Stimulated activated CD4-positive, alpha-beta T cell treated with anti-CD3 and anti-CD28 coated beads, Interleukin-12 subunit alpha, Interleukin-12 subunit beta, amount 100 ng/mL, for 24 hours (primary cell): ENCODE data around the gene FSTL5.
"Not testable (repeated sequence)": the region's sequence is repeated elsewhere in the genome, so short reads cannot be mapped to it uniquely, and the experiment has no call there.

ENCODE experiments used
- DNase-seq, 2 experiments: peaks; one replicate each; pipeline ENCODE4 v3.0.0-alpha.2; 2020; ENCODE audit warnings: low read depth in 2 of 2

FSTL5 gene

DNA sequence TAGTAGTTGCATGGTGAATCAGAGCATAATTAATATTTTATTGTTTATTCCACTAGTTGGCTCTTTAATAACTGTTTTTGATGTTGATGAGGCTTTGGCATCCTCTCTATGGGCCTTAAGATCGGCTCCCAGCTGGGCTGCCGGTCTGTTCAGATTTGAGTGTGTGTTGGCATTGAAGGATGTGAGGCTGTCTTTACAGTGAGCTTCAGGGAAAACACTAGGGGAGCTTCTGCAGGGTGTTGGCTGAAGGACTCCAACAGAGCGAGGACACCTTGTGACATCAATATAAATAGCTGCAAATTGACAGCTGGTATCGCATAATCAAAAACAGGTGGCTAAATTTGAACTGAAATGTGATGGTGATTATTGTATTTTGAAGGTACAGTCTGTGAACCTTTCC, 322.0 kb downstream of the FSTL5 start:
- no peak for DNase-seq

DNA sequence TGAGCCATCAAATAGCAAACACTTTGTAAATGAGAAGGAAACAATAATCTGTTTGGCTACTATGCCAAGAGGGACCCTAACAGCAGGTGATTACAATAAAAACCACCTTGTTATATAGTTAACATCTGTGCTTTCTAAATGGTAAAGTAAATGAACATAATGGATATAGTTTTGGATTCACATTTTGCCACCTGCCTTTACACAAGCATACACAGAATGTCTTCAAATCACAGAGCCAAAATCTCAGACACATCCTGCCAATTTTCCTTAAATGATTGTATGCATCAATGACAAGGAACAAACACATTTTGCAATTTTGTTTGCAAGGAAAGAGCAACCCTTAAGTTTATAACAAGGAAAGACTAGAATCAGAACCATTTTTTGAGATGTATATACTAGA, 334.2 kb downstream of the FSTL5 start:
- no peak for DNase-seq

DNA sequence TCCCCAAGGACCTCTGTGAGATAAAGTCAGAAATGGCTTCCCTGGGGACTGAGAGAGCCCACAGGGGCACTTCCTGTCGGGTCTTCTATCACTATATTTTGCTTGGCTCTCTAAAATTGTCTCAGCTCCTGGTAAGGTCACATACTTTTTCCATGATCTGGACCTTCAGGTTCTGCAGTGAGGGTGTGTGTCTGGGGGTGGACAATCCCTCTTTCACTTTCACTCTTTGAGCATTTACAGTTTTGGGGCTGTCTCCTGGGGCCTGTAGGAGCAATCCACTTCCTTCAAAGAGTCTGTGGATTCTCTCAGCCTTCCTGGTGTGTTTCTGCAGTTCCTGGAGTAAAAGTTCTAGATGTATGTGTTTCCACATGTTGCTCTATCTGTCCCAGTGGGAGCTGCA, 335.7 kb downstream of the FSTL5 start:
- DNase-seq: no peak

DNA sequence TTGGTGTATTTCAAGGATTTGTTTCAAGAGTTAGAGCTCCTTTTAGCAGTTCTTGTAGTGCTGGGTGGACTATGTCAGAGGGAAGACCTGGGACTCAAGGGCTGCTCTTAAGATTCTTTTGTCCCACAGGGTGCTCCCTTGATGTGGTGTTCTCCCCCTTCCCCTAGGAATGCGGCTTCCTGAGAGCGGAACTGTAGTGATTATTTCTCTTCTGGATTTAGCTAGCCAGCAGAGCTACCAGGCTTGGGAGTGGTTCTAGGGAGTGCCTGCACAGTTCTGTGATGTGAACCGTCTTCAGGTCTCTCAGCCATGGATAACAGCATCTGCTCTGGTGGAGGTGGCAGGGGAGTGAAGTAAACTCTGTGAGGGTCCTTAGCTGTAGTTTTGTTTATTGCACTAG, 336.8 kb downstream of the FSTL5 start:
- DNase-seq: no peak

DNA sequence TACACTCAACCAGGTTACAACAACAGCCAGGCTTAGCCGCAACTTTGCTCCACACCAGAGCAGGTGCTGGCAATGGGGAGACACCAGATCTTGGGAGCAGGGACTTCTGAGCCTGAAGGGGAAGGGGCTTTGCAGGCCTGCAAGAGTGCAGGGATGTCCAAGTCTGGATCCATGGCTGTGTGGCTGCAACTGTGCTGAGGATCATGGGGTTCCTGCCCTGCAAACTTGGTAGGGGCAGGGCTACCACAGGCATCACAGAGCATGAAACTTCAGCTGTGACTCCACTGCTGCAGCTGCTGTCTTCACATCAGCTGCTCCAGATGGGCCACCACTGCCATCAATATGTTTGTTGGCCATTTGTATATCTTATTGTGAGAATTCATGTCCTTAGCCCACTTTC, 340.4 kb downstream of the FSTL5 start:
- no peak for DNase-seq

DNA sequence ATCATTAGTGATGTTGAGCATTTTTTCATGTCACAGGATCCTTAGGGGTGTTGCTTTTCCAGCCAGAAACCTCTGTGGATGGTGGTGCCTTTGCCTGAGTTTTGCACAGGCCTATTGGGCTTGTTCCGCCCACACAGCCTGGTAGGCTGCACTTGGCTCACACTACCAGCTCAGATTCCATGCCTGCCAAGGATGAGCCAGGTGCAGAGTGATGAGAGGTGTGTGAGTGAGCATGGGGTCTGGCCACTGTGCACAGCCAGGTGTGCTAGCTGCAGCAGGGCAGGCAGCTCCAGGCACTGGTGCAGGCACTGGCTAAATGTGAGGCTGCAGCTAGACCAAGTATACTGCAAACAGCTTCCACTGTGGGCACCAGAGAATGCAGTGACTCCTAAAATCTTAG, 341.6 kb downstream of the FSTL5 start:
- no peak for DNase-seq

DNA sequence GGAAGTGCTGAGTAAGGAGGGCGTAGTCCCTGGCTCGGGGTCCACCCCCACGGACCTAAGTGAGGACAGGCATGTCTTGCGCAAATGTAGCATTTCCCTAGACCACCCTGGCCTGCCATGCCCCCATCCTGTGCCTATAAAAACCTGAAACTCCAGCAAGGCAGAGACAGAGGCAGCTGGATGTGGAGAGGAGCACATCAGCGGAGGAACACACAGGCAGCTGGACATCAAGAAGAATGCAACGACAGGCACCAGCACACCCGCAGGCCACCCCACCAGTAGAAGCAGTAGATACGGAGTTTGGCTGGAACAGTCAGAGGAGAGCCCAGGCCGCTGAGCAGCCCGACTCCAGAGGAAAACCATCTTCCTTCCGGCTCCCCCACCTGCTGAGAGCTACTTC, 345.9 kb downstream of the FSTL5 start:
- DNase-seq: no peak

DNA sequence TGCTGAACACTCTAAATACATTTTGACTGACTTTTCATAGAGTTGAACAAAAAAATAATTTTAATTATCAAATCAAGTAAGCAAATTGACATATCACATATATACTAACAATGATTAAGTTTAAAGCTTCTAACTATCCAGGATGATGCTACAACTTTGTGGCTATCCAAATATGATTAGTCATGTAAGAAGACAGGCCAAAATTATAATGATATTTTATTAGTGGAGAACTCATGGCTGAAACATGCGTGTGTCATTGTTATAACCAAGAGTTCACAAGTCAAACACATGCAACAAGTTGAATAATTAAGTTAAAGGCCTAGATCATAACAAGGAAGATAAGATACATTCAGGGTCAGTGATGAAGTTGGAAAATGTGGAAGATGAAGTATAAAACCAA, 346.8 kb downstream of the FSTL5 start:
- DNase-seq: no peak

DNA sequence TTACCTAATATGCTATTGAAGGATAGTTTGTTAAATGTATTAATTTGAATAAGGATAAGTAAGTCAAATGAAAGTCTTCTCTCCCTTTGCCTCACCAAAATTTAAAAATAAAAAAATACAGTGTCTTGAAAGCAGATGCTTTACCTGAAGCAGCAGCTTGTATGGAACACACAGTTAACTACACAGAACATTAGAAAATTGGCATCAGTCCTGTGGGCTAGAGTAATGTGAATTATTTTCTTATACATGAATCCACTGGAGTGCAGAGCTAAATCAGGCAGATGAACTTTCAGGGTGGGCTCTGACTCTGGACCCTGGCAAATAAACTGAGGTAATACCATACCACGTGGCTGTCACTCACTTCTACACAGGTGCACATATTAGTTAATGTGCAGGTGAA, 348.0 kb downstream of the FSTL5 start:
- no peak for DNase-seq

DNA sequence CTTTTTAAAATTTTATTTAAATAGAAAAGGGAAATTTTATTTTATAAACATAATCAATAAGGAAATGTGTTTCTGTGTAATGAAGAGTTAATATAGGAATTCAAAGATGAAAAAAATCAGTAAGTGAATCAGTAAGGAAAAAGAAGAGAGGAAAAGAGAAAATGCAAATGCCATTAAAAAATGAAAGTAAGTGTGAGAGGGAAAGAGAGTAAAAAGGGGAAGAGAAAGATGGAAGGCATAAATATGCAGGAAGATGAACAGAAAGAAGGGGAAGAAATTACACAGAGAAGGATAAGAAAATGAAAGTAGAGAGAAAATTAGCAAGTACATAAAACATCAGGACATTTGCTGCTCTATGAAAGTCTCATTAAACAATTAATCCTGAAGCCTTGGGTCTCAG, 349.9 kb downstream of the FSTL5 start:
- no peak for DNase-seq

DNA sequence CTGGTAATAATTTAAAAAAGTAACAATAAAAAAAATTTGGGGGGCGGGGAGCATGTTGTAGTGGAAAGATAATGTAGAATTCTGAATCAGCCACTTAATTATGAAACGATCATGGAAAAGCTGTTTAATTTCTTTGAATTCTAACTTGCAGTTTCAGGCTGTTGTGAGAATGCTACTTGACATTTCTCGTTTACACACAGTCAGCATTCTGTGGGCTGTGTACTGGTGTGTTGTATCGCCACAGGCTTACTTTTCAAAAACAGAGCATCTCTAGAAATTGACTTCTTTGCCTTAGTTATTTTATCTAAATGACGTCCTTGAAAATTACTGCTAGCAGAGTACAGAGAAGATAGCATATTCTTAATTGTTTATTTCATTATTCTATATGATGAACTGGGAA, 350.4 kb downstream of the FSTL5 start:
- DNase-seq: no peak

DNA sequence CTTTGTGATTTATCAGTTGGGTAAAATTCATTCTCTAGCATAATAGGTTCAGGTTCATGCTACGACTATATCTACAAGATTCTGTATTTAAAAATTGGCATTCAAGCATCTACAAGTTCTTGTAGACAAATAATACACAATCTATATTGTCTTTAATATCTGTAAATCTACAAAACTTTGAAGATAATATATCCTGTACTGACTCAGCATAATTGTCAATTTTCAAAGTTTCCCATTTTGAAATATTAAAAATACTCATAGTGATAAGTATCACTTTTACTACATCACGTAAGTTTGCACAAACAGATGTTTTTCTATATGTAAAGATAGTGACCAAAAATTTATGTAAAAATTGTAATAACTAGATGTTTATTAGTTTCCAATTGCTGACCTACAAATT, 360.6 kb downstream of the FSTL5 start:
- no peak for DNase-seq

DNA sequence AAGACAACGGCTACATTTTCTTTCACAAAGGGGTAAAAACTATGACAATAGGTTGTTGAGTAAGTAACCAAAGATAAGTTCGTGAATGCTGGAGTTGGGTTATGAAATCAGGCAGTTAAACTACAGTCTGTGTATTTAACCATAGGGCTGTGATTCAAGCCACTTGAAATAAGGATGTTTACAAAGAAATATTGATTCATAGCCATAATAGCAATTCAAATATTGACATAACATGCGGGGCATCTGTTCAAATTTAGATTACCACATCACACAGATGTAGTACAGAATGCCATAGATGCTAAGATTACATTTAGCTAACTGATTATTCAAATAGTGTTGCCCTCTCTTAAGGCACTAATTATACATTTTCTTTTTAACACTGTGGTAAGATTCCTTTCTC, 364.1 kb downstream of the FSTL5 start:
- no peak for DNase-seq

DNA sequence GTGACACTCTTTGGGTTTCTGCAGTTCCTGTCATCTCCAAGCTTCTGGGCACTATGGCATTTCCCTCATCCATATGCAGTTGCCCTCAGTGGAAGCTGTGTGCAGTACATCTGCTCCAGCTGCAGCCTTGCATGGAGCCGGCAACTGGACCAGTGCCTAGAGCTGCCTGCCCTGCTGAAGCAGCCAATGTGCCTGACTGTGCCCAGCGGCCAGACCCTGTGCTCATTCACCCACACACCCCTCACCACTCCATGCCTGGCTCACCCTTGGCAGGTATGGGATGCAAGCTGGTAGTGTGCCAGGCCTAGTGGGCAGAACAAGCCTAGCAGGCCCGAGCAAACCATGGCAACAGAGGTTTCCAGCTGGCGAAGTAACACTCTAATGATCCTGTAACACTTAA, 370.8 kb downstream of the FSTL5 start:
- no peak for DNase-seq

DNA sequence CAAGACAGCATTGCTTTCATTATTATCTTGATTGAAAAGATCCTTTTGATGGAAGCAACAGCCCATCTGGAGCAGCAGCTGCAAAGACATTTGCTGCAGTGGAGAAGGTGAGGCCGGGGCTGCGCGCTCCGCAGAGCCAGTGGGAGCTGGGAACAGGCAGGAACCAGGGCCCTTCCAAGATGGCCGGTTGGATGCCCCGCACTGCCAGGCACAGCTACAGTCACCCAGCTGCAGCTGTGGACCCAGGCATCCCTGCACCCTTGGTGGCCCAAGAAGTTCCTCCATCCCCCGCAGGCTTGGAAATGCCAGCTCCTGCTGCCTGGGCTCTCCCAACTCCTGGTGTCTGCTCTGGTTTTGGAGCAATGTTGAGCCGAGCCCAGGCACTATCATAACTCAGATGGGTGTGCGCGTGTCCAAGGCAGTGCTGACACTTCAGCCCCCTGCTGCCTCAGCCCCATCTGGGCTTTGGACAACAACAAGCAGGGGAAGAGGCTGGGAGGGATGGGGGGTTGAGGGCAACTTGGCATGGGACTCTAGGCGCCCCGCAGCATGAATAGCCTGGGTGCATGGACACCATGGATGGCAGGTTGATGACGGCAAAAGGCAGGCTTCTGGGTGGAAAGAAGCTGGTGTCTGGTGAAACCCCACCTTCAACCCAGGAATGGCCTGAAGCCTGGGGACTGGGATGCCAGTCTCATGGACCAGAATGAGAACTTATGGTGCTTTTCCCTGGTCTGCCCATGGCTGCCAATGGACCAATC, 371.8 kb downstream of the FSTL5 start:
- no peak for DNase-seq

DNA sequence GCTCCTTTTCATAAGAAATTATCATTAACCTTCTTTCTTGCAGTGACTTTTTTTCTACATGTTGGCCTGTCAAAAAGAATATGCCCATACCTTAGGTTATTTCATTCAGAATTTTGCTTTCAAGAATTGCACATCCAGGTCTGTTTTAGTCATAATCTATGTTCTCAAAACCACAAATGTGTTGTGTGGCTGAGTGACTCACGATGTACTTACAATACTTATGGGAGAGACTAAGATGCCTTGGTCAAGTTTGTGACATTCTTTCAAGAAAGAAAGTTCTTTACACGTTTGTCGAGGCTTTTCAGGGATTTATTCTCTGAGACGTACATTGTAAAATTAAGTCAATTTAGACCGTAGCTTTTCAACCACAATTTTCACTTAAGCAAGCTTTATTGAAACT, 396.7 kb downstream of the FSTL5 start:
- no peak for DNase-seq

DNA sequence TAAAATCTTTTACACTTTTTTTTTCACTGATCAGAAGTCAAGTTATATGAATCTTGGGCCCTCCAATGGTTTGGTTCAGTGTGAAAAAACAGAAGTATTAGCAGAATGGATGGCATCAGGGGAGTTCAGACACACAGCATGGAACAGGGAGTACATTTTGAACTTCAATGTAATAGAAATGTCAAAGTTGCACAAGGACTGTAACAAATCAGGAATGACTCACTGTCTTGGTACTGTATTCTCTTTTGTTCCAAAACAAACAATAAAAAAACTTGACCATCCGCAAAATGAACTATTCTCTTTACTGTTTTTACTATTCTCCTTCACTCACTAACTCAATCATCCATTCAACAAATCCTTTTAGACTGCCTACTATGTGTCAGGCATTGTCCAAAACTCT, 401.0 kb downstream of the FSTL5 start:
- no peak for DNase-seq

DNA sequence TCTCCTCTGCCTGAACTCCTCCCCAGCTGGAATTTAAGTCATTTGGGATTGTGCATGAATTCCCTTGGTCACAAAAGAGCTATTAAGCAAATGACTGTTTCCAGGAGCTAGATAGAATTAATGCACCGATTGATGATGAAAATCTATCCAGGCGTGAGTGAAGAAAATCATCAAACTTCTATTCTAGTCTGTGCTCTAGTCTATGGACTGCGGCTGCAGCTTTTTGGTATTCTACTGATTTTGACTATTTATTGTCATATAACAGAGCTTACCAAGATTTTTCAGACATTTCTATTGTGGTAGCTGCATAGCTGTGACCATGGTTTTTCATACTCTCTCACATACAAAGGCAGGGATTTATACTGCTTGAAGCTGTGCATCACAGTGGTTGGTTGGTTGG, 403.8 kb downstream of the FSTL5 start:
- DNase-seq: no peak

DNA sequence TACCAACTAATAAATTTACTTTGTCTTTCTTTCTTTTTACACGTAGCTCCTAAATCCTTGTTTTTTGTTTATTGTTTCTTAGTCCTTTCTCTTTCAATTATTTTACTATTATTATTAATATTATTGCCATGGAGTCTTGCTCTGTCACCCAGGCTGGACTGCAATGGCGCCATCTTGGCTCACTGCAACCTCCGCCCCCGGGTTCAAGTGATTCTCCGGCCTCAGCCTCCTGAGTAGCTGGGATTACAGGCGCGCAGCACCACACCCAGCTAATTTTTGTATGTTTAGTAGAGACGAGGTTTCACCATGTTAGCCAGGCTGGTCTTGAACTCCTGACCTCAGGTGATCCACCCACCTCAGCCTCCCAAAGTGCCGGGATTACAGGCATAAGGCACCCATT, 405.4 kb downstream of the FSTL5 start:
- not testable (repeated sequence) for DNase-seq

DNA sequence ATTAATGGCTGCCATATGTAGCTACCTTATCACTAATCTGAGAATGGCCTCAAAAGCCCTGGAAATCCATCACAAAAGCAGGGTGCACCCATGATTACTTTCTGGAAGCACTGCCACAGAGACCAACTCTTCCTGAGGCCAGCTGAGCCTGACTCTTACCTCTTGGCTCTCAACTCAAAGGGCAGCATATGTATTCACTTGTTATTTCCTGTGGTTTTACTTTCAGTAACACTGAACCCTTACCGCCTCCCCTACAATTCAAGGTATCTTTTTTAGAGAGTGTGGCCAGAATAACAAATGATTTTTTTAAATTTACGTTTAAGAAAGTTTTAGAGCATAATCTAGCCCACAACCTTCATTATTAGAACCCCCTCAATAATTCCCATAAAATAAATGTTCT, 434.9 kb downstream of the FSTL5 start:
- DNase-seq: no peak

DNA sequence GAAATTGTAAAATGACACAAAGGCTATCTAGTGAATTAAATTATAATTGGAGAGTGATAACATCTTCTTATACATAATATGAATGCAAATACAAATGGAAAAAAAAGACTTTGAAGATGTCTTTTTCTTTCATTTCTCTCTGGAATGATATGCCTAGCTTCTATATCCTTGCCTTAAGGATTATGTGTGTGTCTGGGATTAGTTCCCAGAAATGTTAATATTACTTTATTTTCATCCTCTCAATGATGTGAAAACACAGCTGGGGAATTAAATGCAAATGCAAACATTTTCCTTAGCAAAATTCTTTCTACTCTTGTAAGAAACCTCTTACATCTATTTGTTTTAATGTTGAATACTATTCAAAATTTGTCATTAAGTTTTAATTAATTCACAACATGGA, 441.9 kb downstream of the FSTL5 start:
- no peak for DNase-seq

DNA sequence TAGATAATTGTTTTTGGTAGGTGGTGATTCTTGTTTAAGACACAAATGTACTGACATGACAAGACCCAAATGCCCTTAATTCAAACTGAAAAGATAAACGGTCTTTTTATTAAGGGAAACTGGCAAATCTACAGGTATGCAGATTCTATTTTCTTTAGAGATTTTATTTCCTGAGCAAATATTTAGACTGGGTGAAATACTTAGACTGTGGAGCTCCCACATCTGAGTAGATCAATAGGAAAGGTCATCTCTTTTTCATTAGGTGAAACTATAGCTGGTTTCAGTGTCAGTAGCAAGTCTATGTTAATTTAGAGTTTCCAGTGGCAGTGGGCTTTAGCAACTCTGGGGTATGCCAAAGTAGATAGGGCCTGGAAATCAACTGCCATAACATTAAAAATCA, 446.7 kb downstream of the FSTL5 start:
- DNase-seq: no peak

DNA sequence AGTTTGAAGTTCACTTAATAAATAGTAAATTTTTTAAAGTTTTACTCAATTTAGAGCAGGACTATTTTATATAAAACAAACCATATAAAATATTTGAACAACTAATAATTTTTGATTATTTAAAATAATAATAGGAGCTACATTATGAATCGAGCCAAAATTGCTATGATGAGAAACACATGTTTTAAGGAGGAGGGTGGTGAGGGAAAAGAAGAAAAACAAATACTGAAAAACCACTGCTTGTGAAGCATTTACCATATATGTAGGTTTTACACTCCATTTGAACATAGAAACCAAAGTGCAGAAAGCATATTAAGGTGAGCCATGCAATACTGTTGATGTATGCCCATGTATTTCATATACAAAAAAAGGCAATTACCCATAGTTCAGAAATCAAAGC, 448.9 kb downstream of the FSTL5 start:
- no peak for DNase-seq

DNA sequence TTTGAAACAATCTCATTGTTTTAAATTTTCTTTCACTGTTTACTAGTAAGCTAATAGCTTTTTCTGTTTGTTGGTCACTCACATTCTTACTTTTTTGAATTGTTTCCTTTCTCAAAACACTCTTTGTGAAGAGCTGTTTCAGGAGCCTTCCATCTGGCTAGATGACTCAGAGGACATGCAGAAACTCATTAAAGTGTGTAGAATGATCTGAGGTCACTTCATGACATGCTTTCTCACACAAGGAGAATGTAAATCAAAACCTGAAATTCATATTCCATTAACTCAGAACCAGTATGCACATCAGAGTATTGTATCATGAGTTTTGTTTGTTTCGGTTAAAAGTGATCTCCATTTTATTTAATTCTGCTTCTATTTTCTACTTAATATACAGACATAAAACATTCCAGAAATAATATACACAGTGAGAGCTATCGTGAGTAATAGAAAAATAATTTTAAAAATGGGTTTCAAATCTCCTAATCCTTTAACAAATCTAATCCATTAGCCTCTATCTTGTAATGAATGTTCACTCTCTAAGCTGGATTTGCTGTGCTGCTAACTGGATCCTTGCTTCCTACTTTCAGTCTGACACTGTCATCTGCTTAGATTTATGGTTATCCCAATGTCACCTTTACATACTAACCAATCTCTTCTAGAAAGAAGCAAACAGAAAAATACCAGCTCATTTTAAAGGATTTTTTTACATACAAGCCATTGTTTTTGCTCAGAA, 449.6 kb downstream of the FSTL5 start:
- no peak for DNase-seq
